ENCODE measurements around the gene DYNLT3.

The DYNLT3 gene

GRCh38 chrX:37840931-37841330, 6.4 kb downstream of the DYNLT3 start:
- DNase-seq: no peak

- DNase-seq: no peak
Observed at GRCh38 chrX:37834937-37835336, 12.4 kb downstream of the DYNLT3 start.

- DNase-seq: no peak
Observed at GRCh38 chrX:37830371-37830770, 17.0 kb downstream of the DYNLT3 start.

GRCh38 chrX:37829721-37830120, 17.6 kb downstream of the DYNLT3 start:
- no peak for DNase-seq

- DNase-seq: peak; percentile 49
Observed at GRCh38 chrX:37825215-37825842, 22.0 kb downstream of the DYNLT3 start.

GRCh38 chrX:37824491-37825214, 22.7 kb downstream of the DYNLT3 start:
- DNase-seq: no peak

- no peak for DNase-seq
Observed at GRCh38 chrX:37820646-37821045, 26.7 kb downstream of the DYNLT3 start.

GRCh38 chrX:37818031-37818430, 29.3 kb downstream of the DYNLT3 start:
- DNase-seq: peak; percentile 31

GRCh38 chrX:37817579-37817978, 29.8 kb downstream of the DYNLT3 start:
- no peak for DNase-seq

GRCh38 chrX:37817176-37817575, 30.2 kb downstream of the DYNLT3 start:
- DNase-seq: no peak

GRCh38 chrX:37816766-37817165, 30.6 kb downstream of the DYNLT3 start:
- no peak for DNase-seq

- DNase-seq: no peak
Observed at GRCh38 chrX:37815366-37815765, 32.0 kb downstream of the DYNLT3 start.

- no peak for DNase-seq
Observed at GRCh38 chrX:37813570-37813969, 33.8 kb downstream of the DYNLT3 start.

- no peak for DNase-seq
Observed at GRCh38 chrX:37812110-37812509, 35.3 kb downstream of the DYNLT3 start.

GRCh38 chrX:37809970-37810369, 37.4 kb downstream of the DYNLT3 start:
- no peak for DNase-seq

GRCh38 chrX:37803057-37803456, 44.3 kb downstream of the DYNLT3 start:
- no peak for DNase-seq

- no peak for DNase-seq
Observed at GRCh38 chrX:37802028-37802427, 45.3 kb downstream of the DYNLT3 start.

GRCh38 chrX:37800717-37801116, 46.7 kb downstream of the DYNLT3 start:
- DNase-seq: no peak

GRCh38 chrX:37799936-37800335, 47.4 kb downstream of the DYNLT3 start:
- DNase-seq: no peak

GRCh38 chrX:37796805-37797204, 50.6 kb downstream of the DYNLT3 start:
- DNase-seq: peak; percentile 66

GRCh38 chrX:37796310-37796709, 51.1 kb downstream of the DYNLT3 start:
- DNase-seq: no peak

All from CD4-positive, alpha-beta T cell treated with Interleukin-15 for 1 hour (primary cell).